ENCODE measurements around the gene PCSK5.
A peak's percentile ranks its signal among the peaks of the same experiment; 100 is the strongest.

Gene PCSK5

GRCh38 chr9:76203373-76203772 lies 312.9 kb downstream of the PCSK5 start:
- no peak for DNase-seq

GRCh38 chr9:76206821-76207220 lies 316.3 kb downstream of the PCSK5 start:
- DNase-seq = peak; percentile 34

GRCh38 chr9:76213751-76214150 lies 323.3 kb downstream of the PCSK5 start:
- no peak for DNase-seq

GRCh38 chr9:76215066-76215465 lies 324.6 kb downstream of the PCSK5 start:
- peak; percentile 48 for DNase-seq

GRCh38 chr9:76216161-76216649 lies 325.7 kb downstream of the PCSK5 start:
- DNase-seq = peak; percentile 81

GRCh38 chr9:76218117-76218885 lies 327.8 kb downstream of the PCSK5 start:
- peak; percentile 28 for DNase-seq

GRCh38 chr9:76218886-76219445 lies 328.5 kb downstream of the PCSK5 start:
- peak; percentile 38 for DNase-seq

GRCh38 chr9:76219560-76220151 lies 329.2 kb downstream of the PCSK5 start:
- DNase-seq = no peak

- DNase-seq = no peak
Observed at GRCh38 chr9:76221423-76221822, 330.9 kb downstream of the PCSK5 start.

- DNase-seq = no peak
Observed at GRCh38 chr9:76223749-76224340, 333.4 kb downstream of the PCSK5 start.

- DNase-seq = no peak
Observed at GRCh38 chr9:76227156-76227555, 336.7 kb downstream of the PCSK5 start.

GRCh38 chr9:76231001-76231400 lies 340.5 kb downstream of the PCSK5 start:
- peak; percentile 19 for DNase-seq

- DNase-seq = no peak
Observed at GRCh38 chr9:76232861-76233489, 342.5 kb downstream of the PCSK5 start.

GRCh38 chr9:76240578-76240977 lies 350.1 kb downstream of the PCSK5 start:
- no peak for DNase-seq

GRCh38 chr9:76245518-76245917 lies 355.0 kb downstream of the PCSK5 start:
- DNase-seq = no peak

GRCh38 chr9:76246680-76247079 lies 356.2 kb downstream of the PCSK5 start:
- DNase-seq = no peak

GRCh38 chr9:76247426-76247825 lies 357.0 kb downstream of the PCSK5 start:
- DNase-seq = no peak

- DNase-seq = no peak
Observed at GRCh38 chr9:76249309-76249708, 358.8 kb downstream of the PCSK5 start.

GRCh38 chr9:76255781-76256455 lies 365.4 kb downstream of the PCSK5 start:
- DNase-seq = no peak

- DNase-seq = no peak
Observed at GRCh38 chr9:76257311-76257710, 366.8 kb downstream of the PCSK5 start.

GRCh38 chr9:76266649-76267283 lies 376.3 kb downstream of the PCSK5 start:
- no peak for DNase-seq

- no peak for DNase-seq
Observed at GRCh38 chr9:76267284-76267652, 376.8 kb downstream of the PCSK5 start.

Data from kidney glomerular epithelial cell (primary cell).